Loucy (cell line): Measurements from ENCODE around the gene ERCC6L.
A peak's percentile ranks its signal among the peaks of the same experiment; 100 is the strongest.

Experiments used
- H2AFZ ChIP-seq: fragments of 200-600 bp; sonication (generic); 2 replicates; pipeline ENCODE4 v1.6.0; 2016; ENCODE audit warnings: antibody characterized with exemption, mild to moderate bottlenecking, low read length, moderate library complexity
- H3F3A ChIP-seq: fragments of 200-600 bp; 2 replicates; pipeline ENCODE4 v1.6.0; 2016; ENCODE audit warnings: antibody characterized with exemption, low read depth, mild to moderate bottlenecking
- H3K27me3 ChIP-seq: fragments of 200-600 bp; sonication (generic); 2 replicates; pipeline ENCODE4 v1.6.1; 2014; ENCODE audit warnings: low read length, mild to moderate bottlenecking; ENCODE audit not compliant: insufficient read depth, poor library complexity, severe bottlenecking
- H3K36me3 ChIP-seq: fragments of 200-600 bp; sonication (generic); 2 replicates; pipeline ENCODE4 v1.6.1; 2016; ENCODE audit warnings: low read length; ENCODE audit not compliant: insufficient read depth
- H3K4me1 ChIP-seq: fragments of 200-600 bp; sonication (generic); 2 replicates; pipeline ENCODE4 v1.5.1; 2014; ENCODE audit warnings: low read length, mild to moderate bottlenecking; ENCODE audit not compliant: insufficient read depth, poor library complexity, severe bottlenecking
- H3K4me2 ChIP-seq: fragments of 200-600 bp; sonication (generic); 2 replicates; pipeline ENCODE4 v1.6.0; 2014; ENCODE audit warnings: antibody characterized with exemption, low read length, low read depth, mild to moderate bottlenecking; ENCODE audit not compliant: poor library complexity, severe bottlenecking
- H3K4me3 ChIP-seq: fragments of 200-600 bp; sonication (generic); 2 replicates; pipeline ENCODE4 v1.5.1; 2014; ENCODE audit warnings: low read length, mild to moderate bottlenecking, mixed read lengths; ENCODE audit not compliant: poor library complexity, severe bottlenecking
- H3K79me2 ChIP-seq: fragments of 200-600 bp; sonication (generic); 2 replicates; pipeline ENCODE4 v1.6.1; 2014; ENCODE audit warnings: low read length; ENCODE audit not compliant: insufficient read depth
- H3K9ac ChIP-seq: fragments of 200-600 bp; sonication (generic); 2 replicates; pipeline ENCODE4 v1.6.0; 2014; ENCODE audit warnings: mild to moderate bottlenecking, low read depth, low read length, moderate library complexity; ENCODE audit not compliant: poor library complexity, severe bottlenecking
- H3K9me2 ChIP-seq: fragments of 200-600 bp; sonication (generic); replicated peaks from 2 replicates; pipeline ENCODE4 v1.6.1; 2016; ENCODE audit warnings: low read depth, low read length, mixed read lengths
- H3K9me3 ChIP-seq: fragments of 200-600 bp; sonication (generic); 2 replicates; pipeline ENCODE4 v1.6.1; 2014; ENCODE audit warnings: mild to moderate bottlenecking, antibody characterized with exemption, low read length, low read depth; ENCODE audit not compliant: insufficient read depth
- H4K20me1 ChIP-seq: fragments of 200-600 bp; sonication (generic); 2 replicates; pipeline ENCODE4 v1.6.0; 2014; ENCODE audit warnings: antibody characterized with exemption, low read length, mild to moderate bottlenecking; ENCODE audit not compliant: insufficient read depth, poor library complexity, severe bottlenecking
- CTCF ChIP-seq: fragments of 200-600 bp; sonication (generic); conservative IDR thresholded peaks from 2 replicates; pipeline ENCODE4 v1.5.1; 2014; ENCODE audit warnings: mild to moderate bottlenecking, antibody characterized with exemption, low read length
- EZH2phosphoT487 ChIP-seq: fragments of 200-600 bp; IDR thresholded peaks from 2 replicates; pipeline ENCODE4 v1.6.1; 2018; ENCODE audit warnings: antibody characterized with exemption, mild to moderate bottlenecking, moderate library complexity, borderline replicate concordance

ERCC6L gene

GRCh38 chrX:72268597-72269365 is 30.0 kb upstream of the ERCC6L start:
- no peaks in the 10 kb centered on the region for H3K27me3 ChIP-seq
- H3F3A ChIP-seq, result no peaks in the 10 kb centered on the region
- no peak for TF ChIP-seq EZH2phosphoT487
- no peak for TF ChIP-seq CTCF
- no peaks in the 10 kb centered on the region for H3K9me3 ChIP-seq
- no peak overlapping the region for H3K4me3 ChIP-seq
- H3K79me2 ChIP-seq, result peaks cover 30% of the 10 kb centered on the region
- H3K4me1 ChIP-seq, result peaks cover 15% of the 10 kb centered on the region
- no peak overlapping the region for H3K9ac ChIP-seq
- H2AFZ ChIP-seq, result no peak overlapping the region
- no peak overlapping the region for H3K4me2 ChIP-seq
- H4K20me1 ChIP-seq, result peaks cover 36% of the 10 kb centered on the region
- H3K36me3 ChIP-seq, result peaks cover 47% of the 10 kb centered on the region; the same call in 1 of the 2 replicates
- H3K9me2 ChIP-seq, result no peaks in the 10 kb centered on the region

- Histone ChIP-seq H3K9ac (no peak overlapping the region), H3K36me3 (peaks cover 23% of the 10 kb centered on the region; the same call in 1 of the 2 replicates), H3K27me3 (no peaks in the 10 kb centered on the region), H2AFZ (no peak overlapping the region), H3F3A (no peaks in the 10 kb centered on the region), H3K9me3 (no peaks in the 10 kb centered on the region), H3K79me2 (0 out of 2 replicates have a peak, but pooled peaks cover under 1% of the 10 kb centered on the region), H3K4me2 (no peak overlapping the region), H3K4me3 (no peak overlapping the region), H3K9me2 (no peaks in the 10 kb centered on the region), H3K4me1 (peaks cover 7% of the 10 kb centered on the region), H4K20me1 (peaks cover 3% of the 10 kb centered on the region)
- no peak for TF ChIP-seq EZH2phosphoT487
- TF ChIP-seq CTCF, result no peak
Observed at GRCh38 chrX:72265263-72265662, 26.4 kb upstream of the ERCC6L start.

GRCh38 chrX:72262077-72262476 is 23.2 kb upstream of the ERCC6L start:
- TF ChIP-seq CTCF (no peak), EZH2phosphoT487 (no peak)
- H3K9me2 ChIP-seq, result no peaks in the 10 kb centered on the region
- no peak overlapping the region for H3K9ac ChIP-seq
- H3K79me2 ChIP-seq, result no peaks in the 10 kb centered on the region
- H4K20me1 ChIP-seq, result no peaks in the 10 kb centered on the region
- no peak overlapping the region for H2AFZ ChIP-seq
- peaks cover 5% of the 10 kb centered on the region for H3K4me1 ChIP-seq
- no peak overlapping the region for H3K4me3 ChIP-seq
- H3K9me3 ChIP-seq, result no peaks in the 10 kb centered on the region
- H3F3A ChIP-seq, result no peaks in the 10 kb centered on the region
- no peaks in the 10 kb centered on the region for H3K36me3 ChIP-seq
- H3K27me3 ChIP-seq, result no peaks in the 10 kb centered on the region
- peak overlapping the region; percentile 31 for H3K4me2 ChIP-seq
